Smooth muscle cell (in vitro differentiated cells): Measurements from ENCODE around the gene IL24. TPM values are rescaled to one million over a fixed set of nuclear protein-coding genes. Genes with fewer than 3 reads are reported as not detected.

Experiments used
- DNase-seq: peaks from one replicate; lab custom pipeline; 2025; ENCODE audit not compliant: unreplicated experiment; lab: John Stamatoyannopoulos, UW
- H2AFZ ChIP-seq: fragments of 200-600 bp; sonication (generic); 2 replicates; pipeline ENCODE4 v1.6.0; 2016; ENCODE audit warnings: antibody characterized with exemption, low read depth, mild to moderate bottlenecking
- H3F3A ChIP-seq: fragments of 200-600 bp; sonication (generic); 2 replicates; pipeline ENCODE4 v1.6.0; 2017; ENCODE audit warnings: antibody characterized with exemption, low read depth
- H3K27ac ChIP-seq: fragments of 200-600 bp; sonication (generic); 2 replicates; pipeline ENCODE4 v1.5.1; 2016; ENCODE audit warnings: low read depth, mild to moderate bottlenecking
- H3K27me3 ChIP-seq: fragments of 200-600 bp; sonication (generic); 2 replicates; pipeline ENCODE4 v1.6.1; 2016; ENCODE audit warnings: low read depth, mild to moderate bottlenecking
- H3K36me3 ChIP-seq: fragments of 200-600 bp; sonication (generic); 2 replicates; pipeline ENCODE4 v1.5.1; 2016; ENCODE audit warnings: low read depth
- H3K4me1 ChIP-seq: fragments of 200-600 bp; sonication (generic); 2 replicates; pipeline ENCODE4 v1.5.1; 2016; ENCODE audit warnings: low read depth
- H3K4me2 ChIP-seq: fragments of 200-600 bp; sonication (generic); 2 replicates; pipeline ENCODE4 v1.6.0; 2016; ENCODE audit warnings: mild to moderate bottlenecking
- H3K4me3 ChIP-seq: fragments of 200-600 bp; sonication (generic); 2 replicates; pipeline ENCODE4 v1.5.1; 2016; ENCODE audit warnings: mild to moderate bottlenecking
- H3K79me2 ChIP-seq: fragments of 200-600 bp; sonication (generic); 2 replicates; pipeline ENCODE4 v1.6.0; 2016; ENCODE audit warnings: low read depth, mild to moderate bottlenecking
- H3K9ac ChIP-seq: fragments of 200-600 bp; sonication (generic); 2 replicates; pipeline ENCODE4 v1.6.0; 2016; ENCODE audit warnings: low read depth
- H3K9me3 ChIP-seq: fragments of 200-600 bp; sonication (generic); replicated peaks from 2 replicates; pipeline ENCODE4 v1.5.1; 2016; ENCODE audit warnings: low read depth
- H4K20me1 ChIP-seq: fragments of 200-600 bp; sonication (generic); 2 replicates; pipeline ENCODE4 v1.6.0; 2016; ENCODE audit warnings: low read depth
- CTCF ChIP-seq: fragments of 200-600 bp; sonication (generic); IDR thresholded peaks from 2 replicates; pipeline ENCODE4 v1.5.1; 2017; ENCODE audit warnings: borderline replicate concordance, mild to moderate bottlenecking, antibody characterized with exemption; ENCODE audit not compliant: insufficient read depth, poor library complexity, severe bottlenecking
- WGBS: methylation state at CpG from one replicate; pipeline ENCODE4 v1.1.7; 2016; ENCODE audit warnings: low lambda C conversion rate; 5-methylcytosine and 5-hydroxymethylcytosine counted together
- polyA plus RNA-seq: library from polyadenylated mRNA; unstranded; fragments of >200 nt; fragmentation: Nextera tagmentation; extraction: Ambion mirVana; gene quantifications from 2 replicates; pipeline ENCODE4 v1.2.1, GENCODE V29; 2016
- total RNA-seq: library from RNA; depleted of rRNA; stranded (reverse); fragments of >200 nt; gene quantifications from 2 replicates; pipeline ENCODE4 v1.2.3, GENCODE V29; 2014

IL24 gene
- total and polyA plus RNA-seq, 2 experiments from 2014 or later: 1.5 to 1.9 TPM

DNA sequence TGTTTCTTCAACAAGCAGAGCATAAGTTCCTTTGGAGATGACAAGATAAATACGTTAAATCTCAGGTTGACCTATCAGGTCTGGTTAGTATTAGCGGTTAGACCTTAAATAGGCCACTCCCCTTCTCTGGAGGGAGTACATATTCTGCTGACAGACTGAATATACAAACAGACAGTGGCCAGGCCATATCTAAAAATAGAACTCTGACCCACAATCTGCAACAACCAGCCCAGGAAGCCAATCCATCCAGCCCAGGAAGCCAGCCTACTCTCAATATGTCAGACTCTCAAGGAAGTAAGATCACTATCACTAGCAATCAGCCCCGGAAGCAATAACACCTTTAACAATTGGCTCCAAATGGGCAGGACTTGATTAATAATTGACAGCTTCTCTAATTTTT, 25.1 kb upstream of the IL24 start:
- Histone ChIP-seq H3K9ac (no peak overlapping the region), H3K4me3 (no peak overlapping the region), H3K36me3 (no peaks in the 10 kb centered on the region), H4K20me1 (no peaks in the 10 kb centered on the region), H3K27me3 (no peaks in the 10 kb centered on the region), H3K79me2 (no peaks in the 10 kb centered on the region), H3K4me2 (no peak overlapping the region), H3K4me1 (no peaks in the 10 kb centered on the region), H3F3A (no peaks in the 10 kb centered on the region), H3K9me3 (no peaks in the 10 kb centered on the region), H3K27ac (no peak overlapping the region), H2AFZ (no peak overlapping the region)
- 81% methylated on average over 3 of the region's 3 CpGs for WGBS
- DNase-seq: no peak
- no peak for TF ChIP-seq CTCF

GRCh38 chr1:206873603-206874188, 23.5 kb upstream of the IL24 start:
- Histone ChIP-seq H3K4me3 (no peak overlapping the region), H3K27me3 (no peaks in the 10 kb centered on the region), H3K9me3 (peaks cover 5% of the 10 kb centered on the region), H3K4me1 (no peaks in the 10 kb centered on the region), H3K27ac (no peak overlapping the region), H4K20me1 (no peaks in the 10 kb centered on the region), H3K9ac (no peak overlapping the region), H3K4me2 (no peak overlapping the region), H2AFZ (no peak overlapping the region), H3K79me2 (no peaks in the 10 kb centered on the region), H3K36me3 (no peaks in the 10 kb centered on the region), H3F3A (no peaks in the 10 kb centered on the region)
- DNase-seq: no peak
- no peak for TF ChIP-seq CTCF
- 64% methylated on average over 3 of the region's 3 CpGs for WGBS

- H3K9ac ChIP-seq: no peak overlapping the region
- DNase-seq: no peak
- 87% methylated on average over 3 of the region's 3 CpGs for WGBS
- TF ChIP-seq CTCF: no peak
- no peaks in the 10 kb centered on the region for H3K79me2 ChIP-seq
- no peak overlapping the region for H2AFZ ChIP-seq
- H3K4me2 ChIP-seq: no peak overlapping the region
- H3K27ac ChIP-seq: no peak overlapping the region
- no peak overlapping the region for H3K4me3 ChIP-seq
- peaks cover 5% of the 10 kb centered on the region for H3K36me3 ChIP-seq
- no peaks in the 10 kb centered on the region for H3F3A ChIP-seq
- H3K4me1 ChIP-seq: no peaks in the 10 kb centered on the region
- H3K27me3 ChIP-seq: no peaks in the 10 kb centered on the region
- no peaks in the 10 kb centered on the region for H4K20me1 ChIP-seq
- peaks cover 7% of the 10 kb centered on the region for H3K9me3 ChIP-seq
These were observed 21.4 kb upstream of the IL24 start for GRCh38 chr1:206875752-206876377.

- H3K9ac ChIP-seq: no peak overlapping the region
- no peak for DNase-seq
- H3K9me3 ChIP-seq: peaks cover 7% of the 10 kb centered on the region
- no peak for TF ChIP-seq CTCF
- H3K27ac ChIP-seq: no peak overlapping the region
- H3K27me3 ChIP-seq: no peaks in the 10 kb centered on the region
- H3K36me3 ChIP-seq: peaks cover 5% of the 10 kb centered on the region
- H3K79me2 ChIP-seq: no peaks in the 10 kb centered on the region
- no peak overlapping the region for H3K4me3 ChIP-seq
- H3K4me1 ChIP-seq: no peaks in the 10 kb centered on the region
- H2AFZ ChIP-seq: no peak overlapping the region
- no peaks in the 10 kb centered on the region for H3F3A ChIP-seq
- no peak overlapping the region for H3K4me2 ChIP-seq
- no peaks in the 10 kb centered on the region for H4K20me1 ChIP-seq
These were observed 18.8 kb upstream of the IL24 start for GRCh38 chr1:206878456-206878855.
